Measurements from ENCODE around the gene ATRIP.
A peak's percentile ranks its signal among the peaks of the same experiment; 100 is the strongest.
"Not testable (repeated sequence)": the region's sequence is repeated elsewhere in the genome, so short reads cannot be mapped to it uniquely, and the experiment has no call there.

Gene ATRIP

DNA sequence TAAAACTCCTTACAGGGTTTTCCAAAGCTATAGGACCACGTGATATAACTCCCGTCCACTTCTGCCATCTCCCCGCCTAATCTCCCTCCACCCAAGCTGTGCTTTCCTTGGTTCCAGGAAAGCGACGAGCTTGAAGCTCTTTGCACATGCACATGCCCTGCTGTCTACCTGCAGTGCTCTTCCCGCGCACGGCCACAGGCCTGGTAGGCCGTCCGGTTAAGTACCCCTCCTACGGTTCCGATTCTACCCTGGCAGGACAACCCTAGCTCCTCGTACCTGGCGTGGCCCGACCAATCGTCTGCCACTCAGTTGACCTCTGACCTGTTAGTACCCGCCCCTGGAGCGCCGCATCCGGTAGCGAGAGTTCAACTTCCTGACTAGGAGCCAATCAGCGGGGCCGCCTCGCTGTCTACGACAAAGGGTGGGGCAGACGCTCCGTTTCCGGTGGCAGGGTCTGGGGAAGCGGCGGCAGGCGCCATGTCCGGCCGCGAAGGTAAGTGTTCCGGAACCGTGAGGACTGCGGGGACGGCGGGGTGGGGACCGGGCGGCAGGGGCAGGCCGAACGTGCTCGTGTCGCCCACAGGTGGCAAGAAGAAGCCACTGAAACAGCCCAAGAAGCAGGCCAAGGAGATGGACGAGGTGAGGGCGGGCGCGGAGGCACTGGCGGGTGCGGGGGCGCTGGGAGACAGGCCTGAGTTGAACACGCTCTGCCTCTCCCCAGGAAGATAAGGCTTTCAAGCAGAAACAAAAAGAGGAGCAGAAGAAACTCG, 6.5 kb upstream of the ATRIP start, which contains the start of the genes CCDC51 and TMA7:
Gene CCDC51 (minus strand): TSS at position 300 of the 770 bp plus-strand sequence. CDS start 4,991 bp downstream, outside the sequence.
Gene TMA7 (plus strand): TSS at position 438 of the 770 bp plus-strand sequence. CDS start 40 bp downstream, at position 478.
- DNase-seq: peak; percentile 91 to 96 (median 93)

- peak in 1 of 3 experiments; percentile 53 for DNase-seq
These were observed 6.0 kb upstream of the ATRIP start for GRCh38 chr3:48440590-48440958.

GRCh38 chr3:48441940-48442339, 4.6 kb upstream of the ATRIP start:
- DNase-seq: no peak

DNA sequence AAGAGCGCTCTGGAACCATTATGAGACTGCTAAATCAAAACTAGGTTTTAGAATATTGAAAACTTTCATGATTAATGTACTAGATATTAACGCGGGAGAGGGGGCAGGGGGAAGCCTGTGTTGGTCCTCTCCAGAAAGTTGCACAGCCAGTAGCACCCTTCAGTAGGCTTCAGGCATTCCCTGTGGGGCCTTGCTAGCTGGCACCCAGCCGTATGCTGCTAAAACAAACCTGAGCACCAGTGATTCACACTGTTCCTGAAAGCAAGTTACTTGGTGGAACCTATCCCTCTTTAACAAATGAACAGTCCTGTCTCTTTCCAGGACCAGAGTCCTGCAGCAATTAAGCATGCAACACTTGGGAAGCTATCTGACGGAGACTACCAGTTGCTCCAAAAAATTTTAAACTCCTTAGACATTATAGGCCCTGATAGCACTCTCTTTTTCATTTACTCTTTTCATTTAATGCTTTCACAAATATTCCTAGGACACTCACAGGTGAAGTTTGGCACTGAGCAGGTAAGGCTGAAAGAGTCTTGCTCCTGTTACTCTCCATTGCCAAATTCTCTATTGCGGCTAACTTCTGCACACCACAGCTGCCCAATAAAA, 1.2 kb upstream of the ATRIP start:
- no peak for DNase-seq

DNA sequence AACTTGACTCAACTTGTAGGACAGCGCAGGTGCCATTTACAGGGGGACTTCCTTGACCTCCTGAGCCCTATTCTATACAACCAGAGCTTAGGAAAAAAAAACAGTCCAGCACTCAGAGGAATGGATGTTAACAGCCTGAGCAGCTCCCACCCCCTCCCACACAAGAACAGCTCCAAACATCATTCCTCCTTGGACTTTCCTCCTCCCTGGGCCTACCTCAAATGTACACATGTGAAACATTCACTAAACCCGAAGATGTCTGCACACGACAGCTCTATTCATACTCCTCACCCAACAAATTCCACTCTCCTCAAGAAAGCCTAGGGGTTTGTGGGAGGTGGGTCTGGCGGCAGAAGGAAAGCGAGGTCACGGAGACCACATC, 503 bp upstream of the ATRIP start:
- DNase-seq: no peak

DNA sequence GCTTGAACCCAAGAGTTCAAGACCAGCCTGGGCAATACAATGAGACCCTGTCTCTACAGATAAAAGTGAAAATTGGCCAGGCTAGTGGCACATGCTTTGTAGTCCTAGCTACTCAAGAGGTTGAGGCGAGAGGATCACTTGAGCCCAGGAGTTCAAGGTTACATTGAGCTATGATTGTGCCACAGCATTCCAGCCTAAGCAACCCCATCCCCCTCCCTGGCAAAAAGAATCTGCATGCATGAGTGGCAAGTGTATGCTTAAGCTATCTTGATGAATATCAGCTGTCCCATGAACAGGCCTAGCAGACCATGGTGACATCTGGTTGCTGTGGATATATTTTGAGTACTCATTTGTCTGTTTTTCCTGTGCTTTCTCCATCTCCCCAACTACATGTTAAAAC, 4.7 kb downstream of the ATRIP start:
- peak in 1 of 3 experiments; percentile 77 for DNase-seq

DNA sequence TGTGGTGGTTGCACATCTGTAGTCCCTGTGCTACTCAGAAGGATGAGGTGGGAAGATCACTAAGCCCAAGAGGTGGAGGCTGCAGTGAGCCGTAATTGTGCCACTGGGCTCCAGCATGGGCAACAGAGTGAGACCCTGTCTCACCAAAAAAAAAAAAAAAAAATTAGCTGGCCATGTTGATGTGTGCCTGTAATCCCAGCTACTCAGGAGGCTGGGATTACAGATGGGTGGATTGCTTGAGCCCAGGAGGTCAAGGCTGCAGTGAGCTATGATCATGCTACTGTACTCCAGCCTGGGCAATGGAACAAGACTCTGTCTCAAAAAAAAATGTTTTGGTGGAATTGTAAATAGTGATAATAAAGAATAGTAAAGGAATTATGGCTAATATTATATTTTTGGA, 9.9 kb downstream of the ATRIP start:
- no peak for DNase-seq

GRCh38 chr3:48459331-48459730, 12.8 kb downstream of the ATRIP start:
- DNase-seq: no peak

DNA sequence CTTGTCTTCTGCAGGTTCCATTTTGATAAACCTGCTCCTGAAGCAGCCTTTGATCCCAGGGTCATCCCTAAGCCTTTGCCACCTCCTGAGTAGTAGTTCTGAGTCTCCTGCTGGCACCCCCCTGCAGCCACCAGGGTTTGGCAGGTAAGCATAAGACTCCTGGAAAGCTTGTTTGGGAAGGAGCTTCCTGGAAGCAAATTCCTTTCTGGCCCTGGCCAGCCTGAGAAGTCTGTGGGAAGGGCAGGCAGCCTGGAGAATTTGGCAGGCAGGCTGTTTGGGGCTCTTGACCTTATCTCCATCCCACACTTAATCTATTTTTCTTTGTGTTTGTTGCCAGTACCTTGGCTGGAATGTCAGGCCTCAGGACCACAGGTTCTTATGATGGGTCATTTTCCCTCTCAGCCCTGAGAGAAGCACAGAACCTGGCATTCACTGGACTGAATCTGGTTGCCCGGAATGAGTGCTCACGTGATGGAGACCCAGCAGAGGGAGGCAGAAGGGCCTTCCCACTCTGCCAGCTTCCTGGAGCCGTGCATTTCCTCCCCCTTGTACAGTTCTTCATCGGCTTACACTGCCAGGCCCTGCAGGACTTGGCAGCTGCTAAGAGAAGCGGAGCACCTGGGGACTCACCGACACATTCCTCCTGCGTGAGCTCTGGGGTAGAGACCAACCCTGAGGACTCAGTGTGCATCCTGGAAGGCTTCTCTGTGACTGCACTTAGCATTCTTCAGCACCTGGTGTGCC, 13.4 kb downstream of the ATRIP start:
- no peak for DNase-seq

DNA sequence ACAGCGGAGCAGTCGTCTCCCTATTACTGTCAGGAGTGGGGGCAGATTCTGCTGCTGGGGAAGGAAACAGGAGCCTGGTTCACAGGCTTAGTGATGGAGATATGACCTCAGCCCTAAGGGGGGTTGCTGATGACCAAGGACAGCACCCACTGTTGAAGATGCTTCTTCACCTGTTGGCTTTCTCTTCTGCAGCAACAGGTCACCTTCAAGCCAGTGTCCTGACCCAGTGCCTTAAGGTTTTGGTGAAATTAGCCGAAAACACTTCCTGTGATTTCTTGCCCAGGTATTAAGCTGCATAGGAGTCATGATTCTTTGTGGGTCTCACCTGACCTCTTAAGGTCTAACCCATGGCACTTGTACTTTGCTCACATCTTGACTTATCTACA, 14.0 kb downstream of the ATRIP start:
- DNase-seq: no peak

- DNase-seq: not testable (repeated sequence)
These were observed 15.2 kb downstream of the ATRIP start for GRCh38 chr3:48461767-48462166.

- DNase-seq: no peak
These were observed 17.2 kb downstream of the ATRIP start for GRCh38 chr3:48463703-48464102.

DNA sequence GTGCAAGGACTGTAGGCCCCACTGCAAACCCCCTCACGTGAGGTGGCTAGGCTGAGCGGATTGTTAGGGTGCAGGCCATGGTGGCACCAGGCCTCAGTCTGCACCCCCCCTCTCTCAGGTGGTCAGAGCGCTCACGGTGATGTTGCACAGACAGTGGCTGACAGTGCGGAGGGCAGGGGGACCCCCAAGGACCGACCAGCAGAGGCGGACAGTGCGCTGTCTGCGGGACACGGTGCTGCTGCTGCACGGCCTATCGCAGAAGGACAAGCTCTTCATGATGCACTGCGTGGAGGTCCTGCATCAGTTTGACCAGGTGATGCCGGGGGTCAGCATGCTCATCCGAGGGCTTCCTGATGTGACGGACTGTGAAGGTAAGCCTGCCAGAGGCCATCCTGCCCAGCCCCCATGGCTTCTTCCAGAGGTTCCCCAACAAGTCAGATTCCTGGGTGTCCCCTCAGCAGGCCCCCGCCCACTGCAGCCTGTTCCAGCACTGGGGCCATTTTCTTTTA, 18.2 kb downstream of the ATRIP start:
- DNase-seq: no peak

- DNase-seq: no peak
These were observed 18.6 kb downstream of the ATRIP start for GRCh38 chr3:48465237-48465530.

- peak; percentile 51 to 94 (median 79) for DNase-seq
These were observed 19.2 kb downstream of the ATRIP start for GRCh38 chr3:48465531-48466378.

GRCh38 chr3:48466386-48467109, 20.0 kb downstream of the ATRIP start:
- DNase-seq: peak in 2 of 3 experiments; percentile 29 to 56

DNA sequence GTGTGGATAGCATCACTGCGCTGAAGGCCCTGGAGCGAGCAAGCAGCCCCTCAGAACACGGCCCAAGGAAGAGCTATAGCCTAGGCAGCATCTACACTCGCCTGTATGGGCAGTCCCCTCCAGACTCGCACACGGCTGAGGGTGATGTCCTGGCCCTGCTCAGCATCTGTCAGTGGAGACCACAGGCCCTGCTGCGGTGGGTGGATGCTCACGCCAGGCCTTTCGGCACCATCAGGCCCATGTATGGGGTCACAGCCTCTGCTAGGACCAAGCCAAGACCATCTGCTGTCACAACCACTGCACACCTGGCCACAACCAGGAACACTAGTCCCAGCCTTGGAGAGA, 20.5 kb downstream of the ATRIP start:
- no peak for DNase-seq

DNA sequence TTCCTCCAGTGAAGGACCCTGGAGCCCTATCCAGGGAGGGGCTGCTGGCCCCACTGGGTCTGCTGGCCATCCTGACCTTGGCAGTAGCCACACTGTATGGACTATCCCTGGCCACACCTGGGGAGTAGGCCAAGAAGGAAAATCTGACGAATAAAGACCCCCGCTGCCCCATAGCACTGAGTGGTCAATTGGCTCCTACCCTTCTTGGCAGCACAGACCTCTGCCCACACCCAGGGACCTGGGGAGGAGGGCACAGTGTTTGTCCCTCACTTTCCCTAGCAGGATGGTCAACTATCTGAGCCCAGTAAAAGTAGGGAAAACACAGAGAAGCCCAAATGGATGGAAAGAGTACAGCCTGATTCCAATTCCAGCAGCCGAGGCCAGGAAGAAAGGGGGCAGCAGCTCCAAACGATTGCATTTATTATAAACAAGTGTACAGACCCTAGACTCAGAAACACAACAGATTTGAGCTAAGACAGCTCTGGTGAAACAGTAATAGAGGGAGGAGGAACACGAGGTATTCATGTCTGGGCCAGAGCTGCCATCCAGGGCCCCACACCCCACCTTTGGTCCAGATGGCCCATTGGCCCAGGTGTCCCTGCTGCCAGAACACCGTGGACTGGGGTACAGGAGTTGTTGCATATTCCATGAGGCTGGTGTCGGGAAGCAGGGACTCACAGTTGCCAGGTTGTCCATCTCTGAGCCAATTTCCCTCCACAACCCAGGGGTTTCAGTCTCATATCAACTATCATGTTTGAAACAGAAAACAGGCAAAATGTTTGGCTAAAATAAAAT, 21.1 kb downstream of the ATRIP start:
- no peak for DNase-seq

DNA sequence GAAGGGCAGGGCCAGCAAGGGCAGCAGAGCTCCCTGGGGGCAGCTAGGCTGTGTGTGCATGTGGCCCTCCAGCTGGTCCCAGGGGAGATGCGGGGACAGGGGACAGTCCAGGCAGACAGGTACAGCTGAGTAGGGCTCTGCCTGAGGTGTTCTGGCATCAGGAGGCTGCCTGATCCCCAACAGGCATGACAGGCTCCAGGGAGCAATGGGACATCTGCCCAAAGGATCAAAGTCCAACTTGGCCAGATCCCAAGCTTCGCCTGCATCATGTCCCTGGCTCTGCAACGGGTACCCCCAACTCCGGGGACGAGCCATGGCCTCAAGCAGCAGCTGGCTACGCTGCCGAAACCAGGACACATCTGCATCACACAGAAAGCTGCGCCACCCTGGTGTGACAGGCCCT, 21.8 kb downstream of the ATRIP start:
- DNase-seq: no peak

DNA sequence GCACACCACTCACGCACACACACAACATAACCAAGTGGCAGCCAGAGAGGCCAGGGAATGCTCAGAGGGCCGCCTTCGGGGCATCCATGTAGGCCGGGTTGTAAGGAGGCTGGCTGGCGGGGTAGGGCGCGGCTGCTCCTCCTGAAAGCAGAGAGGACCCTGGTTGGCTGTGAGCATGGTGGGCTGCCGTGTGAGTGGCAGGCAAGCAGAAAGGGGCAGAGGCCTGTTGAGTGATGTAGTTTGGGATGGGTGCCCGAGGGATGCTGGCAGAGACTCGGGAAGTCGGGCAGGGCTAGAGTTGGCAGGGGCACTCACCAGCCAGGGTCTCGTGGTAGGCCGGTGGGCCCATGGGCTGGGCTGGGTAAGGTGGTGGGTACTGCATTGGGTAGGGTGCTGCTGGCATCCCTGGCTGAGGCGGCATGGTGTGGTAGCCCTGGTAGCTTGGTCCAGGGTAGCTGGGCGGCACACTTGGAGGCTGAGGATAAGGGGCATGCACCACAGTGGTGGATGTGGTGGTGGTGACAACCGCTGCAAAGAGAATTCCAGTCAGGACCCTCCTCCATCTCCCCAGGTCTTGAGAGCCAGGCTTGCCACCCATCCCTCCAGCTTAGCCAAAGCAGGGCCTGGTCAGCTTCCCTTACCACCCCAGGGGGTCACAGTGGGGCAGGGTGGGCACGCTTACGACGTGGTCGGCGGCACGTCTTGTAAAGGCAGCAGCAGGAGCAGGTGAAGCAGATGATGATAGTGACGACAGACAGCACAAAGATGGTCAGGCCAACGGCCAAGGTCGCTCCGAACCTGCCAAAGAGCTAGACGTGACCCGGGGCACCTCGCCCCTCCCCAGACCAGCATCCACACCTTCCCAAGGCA, 22.7 kb downstream of the ATRIP start:
- DNase-seq: no peak

All from NCI-H1417 (cell line).